Activated CD8-positive, alpha-beta memory T cell treated with anti-CD3 and anti-CD28 coated beads for 48 hours (primary cell): ENCODE data around the gene ASPSCR1.

Experiments used
- DNase-seq, 3 experiments: peaks; one replicate each; pipeline ENCODE4 v3.0.0-alpha.2; 2020; ENCODE audit warnings: low read depth in 2 of 3, low spot score in 2 of 3

Gene ASPSCR1, protein sequence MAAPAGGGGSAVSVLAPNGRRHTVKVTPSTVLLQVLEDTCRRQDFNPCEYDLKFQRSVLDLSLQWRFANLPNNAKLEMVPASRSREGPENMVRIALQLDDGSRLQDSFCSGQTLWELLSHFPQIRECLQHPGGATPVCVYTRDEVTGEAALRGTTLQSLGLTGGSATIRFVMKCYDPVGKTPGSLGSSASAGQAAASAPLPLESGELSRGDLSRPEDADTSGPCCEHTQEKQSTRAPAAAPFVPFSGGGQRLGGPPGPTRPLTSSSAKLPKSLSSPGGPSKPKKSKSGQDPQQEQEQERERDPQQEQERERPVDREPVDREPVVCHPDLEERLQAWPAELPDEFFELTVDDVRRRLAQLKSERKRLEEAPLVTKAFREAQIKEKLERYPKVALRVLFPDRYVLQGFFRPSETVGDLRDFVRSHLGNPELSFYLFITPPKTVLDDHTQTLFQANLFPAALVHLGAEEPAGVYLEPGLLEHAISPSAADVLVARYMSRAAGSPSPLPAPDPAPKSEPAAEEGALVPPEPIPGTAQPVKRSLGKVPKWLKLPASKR

DNA sequence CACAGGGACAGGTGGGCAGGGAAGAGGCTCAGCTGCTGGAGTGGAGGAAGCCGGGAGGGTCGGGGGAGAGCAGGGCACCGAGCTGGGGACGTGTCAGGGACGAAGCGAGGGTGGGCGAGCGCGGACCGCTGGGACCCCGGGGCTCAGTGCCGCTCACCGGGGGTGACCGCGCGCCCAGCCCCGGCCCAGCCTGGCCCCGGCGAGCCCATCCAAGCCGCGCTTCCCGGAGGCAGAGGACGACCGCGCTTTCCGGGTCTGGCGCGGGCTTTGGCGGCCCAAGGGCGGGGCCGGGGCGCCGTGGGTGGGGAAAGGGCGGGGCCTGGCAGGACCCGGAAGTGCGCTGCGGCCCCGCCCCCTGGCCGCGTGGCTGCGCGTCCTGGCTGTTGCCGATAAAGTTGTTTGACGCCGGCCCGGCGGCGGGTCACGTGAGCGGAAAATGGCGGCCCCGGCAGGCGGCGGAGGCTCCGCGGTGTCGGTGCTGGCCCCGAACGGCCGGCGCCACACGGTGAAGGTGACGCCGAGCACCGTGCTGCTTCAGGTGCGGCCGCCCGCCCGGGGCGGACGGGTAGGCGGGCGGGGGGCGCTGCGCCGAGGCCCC is at the start of gene ASPSCR1:
TSS of gene ASPSCR1 (plus strand) at position 419 of the 598 bp plus-strand sequence. CDS start at position 437, 18 bp downstream.
- DNase-seq = peak; percentile 83 to 88 (median 86)

DNA sequence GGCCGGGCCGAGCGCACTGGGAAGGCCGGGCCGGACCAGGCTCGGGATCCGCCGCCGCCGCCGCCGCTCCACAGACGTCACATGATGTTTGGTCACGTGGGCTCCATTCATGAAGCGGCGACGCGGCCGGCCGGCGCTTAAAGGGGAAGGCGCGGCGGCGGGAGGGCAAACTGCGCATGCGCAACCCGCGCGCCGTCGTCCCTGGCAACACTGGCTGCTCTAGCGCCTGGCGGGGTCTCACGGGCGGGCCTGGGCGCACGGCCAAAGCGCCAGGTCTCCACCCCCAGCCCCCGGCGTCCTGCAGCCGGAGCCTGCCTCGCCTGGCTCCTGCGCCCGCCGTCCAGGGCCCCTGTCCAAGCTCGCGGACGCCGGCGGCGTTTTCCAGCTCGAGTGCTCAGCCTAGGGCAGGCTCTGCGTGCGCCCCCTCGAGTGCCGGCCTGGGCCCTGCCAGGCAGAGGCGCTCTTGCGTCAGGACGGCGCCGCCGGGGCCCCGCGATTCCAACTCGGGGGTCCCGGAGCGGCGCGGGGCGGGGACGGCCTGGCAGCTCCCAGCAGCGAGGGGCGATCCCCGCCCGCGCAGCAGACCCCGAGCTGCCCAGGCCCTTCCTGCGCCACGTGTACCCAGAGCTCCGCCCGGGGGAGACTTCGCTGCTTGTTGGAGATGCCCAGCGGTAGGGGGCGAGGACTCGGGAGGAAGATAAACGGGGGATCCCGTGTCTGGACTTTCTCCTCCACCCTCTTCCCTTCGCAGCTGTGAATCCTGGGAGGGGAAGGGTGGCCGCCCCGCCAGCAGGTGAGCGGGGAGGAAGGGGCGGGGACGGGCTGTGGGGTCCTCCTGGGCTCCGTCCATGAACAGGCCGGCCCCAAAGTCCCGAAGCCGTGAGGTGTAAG is 49.5 kb upstream of the ASPSCR1 start, which contains the start of gene MAFG:
TSS of gene MAFG (minus strand) at position 83 of the 891 bp plus-strand sequence. CDS start 4,550 bp downstream, outside the sequence.
- peak; percentile 80 to 85 (median 82) for DNase-seq

DNA sequence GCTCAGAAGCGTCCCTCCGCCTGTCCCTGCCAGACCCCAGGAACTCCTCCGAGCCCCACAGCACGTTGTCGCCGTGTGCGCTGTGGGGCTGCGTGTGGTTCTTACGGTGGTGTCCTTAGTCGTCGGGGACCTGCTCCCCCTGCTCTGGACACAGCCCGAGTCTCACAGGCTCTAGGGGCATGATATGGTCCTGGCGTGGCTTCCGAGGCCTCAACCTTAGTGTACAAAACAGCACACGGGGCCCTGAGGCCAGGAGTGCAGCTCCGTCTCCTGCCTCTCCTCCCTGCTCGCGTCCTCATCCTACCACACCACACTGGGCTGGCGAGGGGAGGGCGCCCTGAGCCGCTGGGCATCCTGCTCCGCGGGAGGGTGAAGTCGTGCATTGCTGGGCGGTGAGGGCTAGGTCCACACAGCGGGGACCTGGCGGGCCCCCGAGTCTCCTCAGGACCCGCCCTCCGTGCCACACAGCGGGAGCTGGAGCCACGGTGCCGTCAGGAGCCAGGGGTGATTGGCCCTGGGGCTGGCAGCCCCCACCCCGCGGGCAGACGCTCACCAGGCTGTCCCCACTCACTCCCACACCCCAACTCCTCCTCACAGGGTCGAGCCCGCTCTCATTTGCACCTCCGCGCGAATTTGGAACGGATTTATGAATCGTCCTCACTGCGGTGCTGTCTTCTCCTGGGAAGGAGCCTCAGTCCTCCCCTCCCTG is 48.7 kb upstream of the ASPSCR1 start:
- DNase-seq = no peak

DNA sequence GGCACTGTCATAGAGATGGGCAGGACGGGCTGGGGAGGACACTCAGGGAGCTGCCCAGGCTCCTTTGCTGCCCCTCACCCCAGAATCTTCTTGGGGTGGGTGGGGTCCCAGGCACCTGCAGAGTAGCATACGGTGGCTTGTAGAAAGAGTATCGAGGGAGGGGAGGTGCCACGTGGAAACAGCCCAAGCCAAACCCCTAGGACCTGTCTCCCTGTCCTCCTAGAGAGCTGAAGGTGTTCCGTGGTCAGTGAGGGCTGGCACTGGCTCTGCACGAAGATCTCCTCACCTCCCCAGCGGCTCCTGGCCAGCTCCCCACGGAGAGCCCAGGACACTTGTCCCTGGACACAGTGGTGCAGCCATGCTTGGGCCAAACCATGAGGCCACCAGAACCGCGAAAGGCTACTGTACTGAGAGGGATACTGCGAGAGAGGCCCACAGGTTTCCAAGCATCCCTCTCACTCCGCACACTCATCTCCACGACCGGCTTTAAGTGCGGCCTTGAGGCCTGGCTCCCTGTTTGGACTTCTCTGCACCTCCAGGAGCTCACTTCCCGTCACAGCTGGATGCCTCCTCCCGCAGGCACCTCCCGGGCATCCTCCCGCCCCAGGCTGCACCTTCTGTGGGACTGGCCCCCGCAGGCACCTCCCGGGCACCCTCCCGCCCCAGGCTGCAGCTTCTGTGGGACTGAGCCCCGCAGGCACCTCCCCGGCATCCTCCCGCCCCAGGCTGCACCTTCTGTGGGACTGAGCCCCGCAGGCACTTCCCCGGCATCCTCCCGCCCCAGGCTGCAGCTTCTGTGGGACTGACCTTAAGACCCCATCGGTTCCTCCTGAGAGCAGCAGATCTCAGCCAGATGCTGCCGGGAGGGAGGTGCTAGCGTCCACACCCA is 47.9 kb upstream of the ASPSCR1 start:
- no peak for DNase-seq

DNA sequence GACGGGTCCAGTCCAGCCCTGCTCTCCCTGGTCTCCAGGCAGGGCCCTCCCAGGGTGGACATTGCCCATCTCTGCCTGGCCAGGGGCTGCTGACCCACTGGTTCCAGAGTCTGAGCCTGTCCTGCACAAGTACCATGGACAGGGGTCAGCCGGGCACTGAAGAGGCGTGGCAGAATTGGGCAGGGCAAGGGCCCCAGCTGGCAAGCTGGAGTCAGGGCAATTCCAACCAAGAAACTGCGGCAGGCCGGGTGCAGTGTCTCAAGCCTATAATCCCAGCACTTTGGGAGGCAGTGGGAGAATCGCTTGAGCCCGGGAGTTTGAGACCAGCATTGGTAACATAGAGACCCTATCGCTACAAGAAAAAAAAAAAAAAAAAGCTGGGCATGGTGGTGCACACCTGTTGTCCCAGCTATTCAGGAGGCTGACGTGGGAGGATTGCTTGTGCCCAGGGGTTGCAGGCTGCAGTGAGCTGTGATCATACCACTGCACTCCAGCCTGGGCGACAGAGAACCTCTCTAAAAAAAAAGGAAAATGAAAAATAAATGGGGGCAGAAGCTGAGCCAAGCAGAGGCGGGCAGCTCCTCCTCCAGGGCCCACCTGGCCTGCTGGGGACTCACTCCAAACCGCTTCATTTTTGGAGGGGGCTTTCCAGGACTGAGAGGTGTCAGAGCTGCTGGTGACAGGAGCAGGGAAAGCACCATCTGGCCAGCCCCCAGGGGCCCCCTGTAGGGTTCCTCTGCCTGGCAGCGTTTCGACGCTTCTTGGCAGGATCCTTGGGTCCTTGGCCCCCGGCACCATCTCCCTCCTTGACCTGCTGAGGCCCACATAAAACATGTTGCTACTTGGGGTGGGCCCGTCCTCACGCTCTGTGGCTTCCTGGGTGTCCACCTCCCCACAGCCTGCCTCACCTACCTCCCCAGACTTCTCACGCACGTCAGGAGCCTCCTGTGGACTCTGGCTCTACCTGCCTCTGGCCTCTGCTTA is 47.0 kb upstream of the ASPSCR1 start:
- no peak for DNase-seq

DNA sequence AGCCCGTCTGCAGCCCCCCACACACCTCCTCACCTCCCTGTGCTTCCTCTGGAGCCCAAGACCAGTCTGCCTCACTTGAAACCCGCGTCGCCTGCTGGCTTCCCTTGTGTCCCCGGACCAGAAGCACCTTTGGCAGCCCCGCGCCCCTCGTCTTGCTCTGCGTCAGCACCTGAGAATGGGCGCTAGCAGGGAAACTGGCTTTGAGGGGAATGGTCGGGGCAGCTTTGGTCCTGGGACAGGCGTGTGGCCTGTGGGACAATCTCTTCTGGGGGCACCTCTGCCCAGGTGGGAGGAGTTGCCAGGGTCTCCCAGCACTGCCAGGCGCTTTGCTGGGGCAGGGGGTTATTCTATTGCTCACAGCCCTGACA is 46.3 kb upstream of the ASPSCR1 start:
- DNase-seq = no peak

DNA sequence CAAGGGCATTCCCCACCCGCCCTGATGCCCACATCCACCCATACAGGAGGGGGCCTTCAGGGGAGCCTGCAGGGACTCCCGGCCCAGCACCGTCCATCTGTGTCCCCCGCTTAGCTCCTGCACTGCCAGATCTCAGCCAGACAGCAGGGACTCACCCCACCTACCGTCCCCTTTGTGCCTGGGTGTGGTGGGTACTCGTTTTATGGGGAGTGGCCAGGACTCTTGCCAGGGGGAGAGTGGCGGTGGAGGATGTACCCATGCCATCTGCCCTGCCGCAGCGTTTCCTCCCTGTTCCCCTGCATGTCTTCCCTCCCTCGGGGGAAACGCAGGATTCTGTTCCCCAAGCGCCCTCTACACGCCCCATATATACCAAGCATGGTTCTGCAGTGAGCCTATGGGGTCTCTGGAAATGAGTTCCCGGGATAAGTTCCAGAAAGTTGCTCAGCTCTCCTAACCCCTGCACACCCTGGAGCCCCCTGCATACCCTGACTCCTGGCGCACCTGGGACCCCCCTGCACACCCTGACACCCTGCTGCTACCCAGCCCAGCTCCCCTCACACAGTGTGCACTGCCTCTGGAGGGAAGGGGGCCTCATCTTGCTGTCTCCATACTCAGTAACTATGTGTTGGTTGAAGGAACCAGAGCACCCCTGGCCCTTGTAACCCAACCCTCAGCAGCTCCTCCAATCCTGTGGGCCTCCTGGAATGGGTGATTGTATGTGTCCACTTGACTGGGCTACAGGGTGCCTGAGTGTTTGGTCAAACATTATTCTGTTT is 45.7 kb upstream of the ASPSCR1 start:
- DNase-seq = no peak

DNA sequence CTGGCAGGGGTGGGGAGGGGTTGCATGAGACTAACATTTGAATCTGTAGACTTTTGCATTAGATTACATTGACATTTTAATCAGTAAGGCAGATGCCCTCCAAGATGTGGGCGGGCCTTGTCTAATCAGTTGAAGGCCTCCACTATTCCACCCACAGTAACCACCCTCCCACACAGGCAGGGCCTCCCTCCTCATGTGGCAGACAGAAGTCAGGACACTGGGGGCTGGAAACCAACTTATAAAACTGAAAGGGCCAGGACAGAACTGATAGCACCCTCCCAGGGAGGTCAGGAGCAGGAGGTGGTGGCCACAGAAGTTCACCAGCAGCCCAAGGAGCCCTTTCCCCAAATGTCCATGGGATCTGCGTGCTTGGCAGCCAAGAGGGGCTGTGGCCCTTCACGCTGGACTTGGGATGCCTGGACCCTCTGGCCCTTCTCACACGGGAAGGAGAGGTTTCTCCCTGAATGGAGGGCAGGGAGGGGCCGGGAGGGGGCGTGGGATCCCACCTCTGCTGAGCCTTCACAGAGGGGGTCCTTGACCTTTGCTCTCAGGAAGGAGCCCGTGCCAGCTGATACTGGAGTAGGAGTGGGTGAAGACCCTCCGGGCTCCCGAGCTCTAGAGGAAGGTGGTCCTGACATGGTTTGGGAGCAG is 45.0 kb upstream of the ASPSCR1 start:
- no peak for DNase-seq

DNA sequence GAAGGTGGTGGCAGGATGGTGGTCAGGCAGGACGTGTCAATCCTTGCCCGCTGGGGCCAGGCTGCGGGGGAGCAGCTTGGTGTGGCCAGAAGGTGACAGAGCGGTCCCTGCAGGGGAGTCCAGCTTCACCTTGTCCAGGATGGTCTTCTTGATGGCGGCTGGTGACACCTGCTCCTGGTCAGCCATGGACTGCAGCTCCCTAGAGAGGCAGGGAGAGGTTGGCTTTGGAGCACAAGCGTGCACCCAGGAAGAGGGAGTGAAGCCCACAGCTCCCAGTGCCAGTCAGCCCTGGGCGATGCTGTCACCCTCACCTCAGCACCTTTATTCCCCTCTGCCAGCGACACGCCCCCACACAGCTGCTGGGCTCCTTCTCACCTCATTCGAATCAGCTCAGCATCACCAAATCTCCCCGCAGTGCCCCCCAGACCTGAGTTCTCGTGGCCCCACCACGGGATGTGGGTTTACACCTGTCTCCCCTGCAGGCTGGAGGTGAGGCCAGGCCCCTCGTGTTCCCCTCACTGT is 44.2 kb upstream of the ASPSCR1 start:
- DNase-seq = no peak

DNA sequence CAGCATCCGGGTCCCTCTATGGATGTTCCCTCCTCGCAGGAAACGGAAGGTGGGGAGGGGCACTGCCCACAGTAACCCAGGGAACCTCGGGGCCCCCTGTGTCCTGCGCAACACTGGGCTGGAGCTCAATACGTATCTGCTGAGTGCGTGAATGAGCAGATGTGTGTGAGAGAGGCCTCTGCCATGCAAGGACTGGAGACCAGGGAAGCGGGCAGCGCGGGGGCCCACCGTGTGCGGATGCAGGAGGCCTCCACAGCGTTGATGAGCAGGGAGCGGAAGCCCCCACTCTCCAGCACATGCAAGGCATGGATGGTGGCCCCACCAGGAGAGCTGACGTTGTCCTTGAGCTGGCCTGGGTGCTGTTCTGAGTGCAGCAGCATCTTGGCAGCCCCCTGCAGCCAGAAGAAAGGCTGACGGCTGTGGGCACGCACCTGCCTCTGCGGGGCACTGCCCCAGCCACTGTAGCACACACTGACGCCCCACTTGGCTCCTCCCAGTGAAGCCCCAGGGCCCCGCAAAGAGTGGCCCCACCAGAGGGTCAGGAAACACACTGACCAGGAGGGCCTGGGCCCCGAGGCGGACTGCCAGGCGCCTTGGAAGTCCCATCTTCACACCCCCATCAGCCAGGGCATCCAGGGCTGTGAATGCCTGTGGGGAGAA is 43.2 kb upstream of the ASPSCR1 start:
- DNase-seq = no peak

DNA sequence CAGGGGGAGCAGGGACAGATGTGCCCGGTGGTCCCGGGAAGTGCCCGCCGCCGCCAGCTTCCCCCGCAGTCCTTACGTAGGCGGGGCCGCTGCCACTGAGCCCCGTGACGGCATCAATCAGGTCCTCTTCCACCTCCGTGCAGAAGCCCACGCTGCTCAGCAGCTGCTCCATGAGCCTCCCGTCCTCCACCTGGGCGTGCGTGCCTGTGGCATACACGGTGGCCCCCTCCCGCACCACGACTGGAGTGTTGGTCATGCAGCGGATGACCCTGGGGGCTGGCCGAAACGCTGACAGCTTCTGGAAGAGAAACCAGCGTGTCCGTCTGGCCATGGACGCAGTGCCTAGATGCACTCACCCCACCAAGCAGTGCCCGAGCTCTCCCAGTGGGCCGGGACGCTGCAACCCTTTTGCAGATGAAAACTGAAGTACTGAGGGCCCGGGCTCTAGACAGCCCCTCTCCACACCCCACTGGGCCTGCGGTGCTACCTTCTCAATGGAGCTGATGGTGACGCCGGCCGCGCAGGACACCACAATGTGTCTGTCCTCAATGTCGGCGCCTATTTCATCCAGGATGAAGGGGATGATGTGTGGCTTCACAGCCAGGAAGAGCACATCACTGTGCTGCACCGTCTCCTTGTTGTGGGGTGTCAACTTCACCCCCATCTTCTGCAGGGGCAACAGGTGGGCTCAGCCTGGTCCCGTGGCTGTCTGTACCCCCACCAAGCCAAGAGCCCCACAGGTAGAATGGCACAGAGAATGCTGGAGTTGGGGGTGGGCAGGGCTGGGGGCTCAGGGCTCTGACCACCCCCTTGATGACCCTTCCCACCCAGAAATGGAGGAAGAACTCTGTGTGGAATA is 42.4 kb upstream of the ASPSCR1 start:
- DNase-seq = no peak

DNA sequence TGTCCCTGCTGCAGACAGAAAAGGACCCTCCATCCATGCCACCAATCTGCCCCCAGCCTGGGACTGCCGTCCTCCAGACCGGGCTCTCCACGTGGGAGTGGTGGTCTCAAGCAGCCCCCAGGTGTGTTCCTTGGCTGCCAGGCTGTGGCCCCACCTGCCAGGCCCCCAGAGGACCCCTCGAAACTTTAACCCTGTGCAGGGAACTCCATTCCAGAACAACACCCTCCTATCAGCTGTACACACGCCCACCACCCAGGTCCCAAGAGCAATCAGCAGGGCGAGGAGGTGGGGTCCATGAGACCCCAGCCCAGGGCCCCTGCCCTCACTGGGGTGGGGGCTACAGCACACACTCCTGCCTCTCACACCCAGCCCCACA is 41.7 kb upstream of the ASPSCR1 start:
- DNase-seq = no peak

DNA sequence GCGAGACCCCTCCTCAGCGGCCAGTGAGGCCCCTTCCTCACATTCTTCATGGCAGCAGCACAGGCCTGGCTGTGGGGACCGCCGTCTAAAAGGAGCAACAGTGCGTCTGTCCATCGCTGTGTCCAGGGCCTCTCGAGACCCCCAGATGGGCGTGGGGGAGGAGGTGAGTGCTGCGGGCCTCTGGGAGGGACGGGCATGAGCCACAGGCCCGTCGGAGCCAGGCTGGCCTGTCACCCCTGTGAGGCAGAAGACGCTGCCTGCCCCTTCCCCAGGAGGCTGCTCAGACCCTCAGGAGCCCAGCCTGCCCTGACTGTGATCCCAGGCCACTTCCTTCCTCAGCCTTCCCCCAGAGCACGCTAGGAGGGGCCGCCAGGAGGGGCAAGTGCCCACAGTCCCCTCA is 38.2 kb upstream of the ASPSCR1 start:
- DNase-seq = no peak

DNA sequence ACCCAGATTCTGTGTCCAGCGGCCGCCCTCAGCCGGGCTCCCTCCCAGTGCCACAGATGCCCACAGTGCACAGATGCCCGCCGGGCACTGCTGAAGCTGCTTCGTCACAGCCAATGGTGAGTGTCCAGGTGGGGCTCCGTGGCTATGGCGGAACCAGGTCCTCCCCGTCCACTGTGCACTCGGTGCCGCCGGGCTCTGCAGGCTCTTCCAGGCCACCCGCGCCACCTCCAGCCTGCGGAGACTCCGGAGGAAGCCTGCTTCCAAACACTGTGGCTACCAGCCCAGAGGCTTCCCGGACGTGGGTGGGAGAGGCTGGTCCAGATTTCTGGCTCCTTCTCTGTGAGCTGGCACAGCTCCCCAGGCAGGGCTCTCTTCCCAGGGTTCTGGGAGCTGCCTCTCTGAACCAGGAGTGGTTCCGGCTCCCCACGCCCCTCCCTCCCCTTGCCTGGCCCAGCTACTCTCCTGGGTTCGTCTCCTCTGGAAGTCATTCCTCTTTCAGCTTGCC is 37.5 kb upstream of the ASPSCR1 start:
- no peak for DNase-seq
